ENCODE results near the gene VPS37C.

Gene VPS37C

GRCh38 chr11:61114913-61115312, 46.3 kb downstream of the VPS37C start:
- H3K4me3 ChIP-seq (ENCODE audit: low read depth, low read length) = no peak overlapping the region
- DNase-seq (ENCODE audit: low read depth) = no peak
- in situ Hi-C loops (cut with HindIII; ENCODE audit: low sequenced_read_pairs) = no loop called here
- TF ChIP-seq, protein P1, sequence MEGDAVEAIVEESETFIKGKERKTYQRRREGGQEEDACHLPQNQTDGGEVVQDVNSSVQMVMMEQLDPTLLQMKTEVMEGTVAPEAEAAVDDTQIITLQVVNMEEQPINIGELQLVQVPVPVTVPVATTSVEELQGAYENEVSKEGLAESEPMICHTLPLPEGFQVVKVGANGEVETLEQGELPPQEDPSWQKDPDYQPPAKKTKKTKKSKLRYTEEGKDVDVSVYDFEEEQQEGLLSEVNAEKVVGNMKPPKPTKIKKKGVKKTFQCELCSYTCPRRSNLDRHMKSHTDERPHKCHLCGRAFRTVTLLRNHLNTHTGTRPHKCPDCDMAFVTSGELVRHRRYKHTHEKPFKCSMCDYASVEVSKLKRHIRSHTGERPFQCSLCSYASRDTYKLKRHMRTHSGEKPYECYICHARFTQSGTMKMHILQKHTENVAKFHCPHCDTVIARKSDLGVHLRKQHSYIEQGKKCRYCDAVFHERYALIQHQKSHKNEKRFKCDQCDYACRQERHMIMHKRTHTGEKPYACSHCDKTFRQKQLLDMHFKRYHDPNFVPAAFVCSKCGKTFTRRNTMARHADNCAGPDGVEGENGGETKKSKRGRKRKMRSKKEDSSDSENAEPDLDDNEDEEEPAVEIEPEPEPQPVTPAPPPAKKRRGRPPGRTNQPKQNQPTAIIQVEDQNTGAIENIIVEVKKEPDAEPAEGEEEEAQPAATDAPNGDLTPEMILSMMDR (IDR thresholded peaks at IDR 0.05; ENCODE audit: low read depth, low read length, missing control alignments) = no peak

GRCh38 chr11:61113201-61113600, 48.0 kb downstream of the VPS37C start:
- TF ChIP-seq, protein P1 (IDR thresholded peaks at IDR 0.05; ENCODE audit: low read depth, low read length, missing control alignments) = no peak
- no peak overlapping the region for H3K4me3 ChIP-seq (ENCODE audit: low read depth, low read length)
- in situ Hi-C loops (cut with HindIII; ENCODE audit: low sequenced_read_pairs) = no loop called here
- no peak for DNase-seq (ENCODE audit: low read depth)

- TF ChIP-seq, protein P1 (IDR thresholded peaks at IDR 0.05; ENCODE audit: low read depth, low read length, missing control alignments) = no peak
- no peak overlapping the region for H3K4me3 ChIP-seq (ENCODE audit: low read depth, low read length)
- DNase-seq (ENCODE audit: low read depth) = no peak
- in situ Hi-C loops (cut with HindIII; ENCODE audit: low sequenced_read_pairs) = no loop called here
Measured at GRCh38 chr11:61112575-61112974, 48.7 kb downstream of the VPS37C start.

DNA sequence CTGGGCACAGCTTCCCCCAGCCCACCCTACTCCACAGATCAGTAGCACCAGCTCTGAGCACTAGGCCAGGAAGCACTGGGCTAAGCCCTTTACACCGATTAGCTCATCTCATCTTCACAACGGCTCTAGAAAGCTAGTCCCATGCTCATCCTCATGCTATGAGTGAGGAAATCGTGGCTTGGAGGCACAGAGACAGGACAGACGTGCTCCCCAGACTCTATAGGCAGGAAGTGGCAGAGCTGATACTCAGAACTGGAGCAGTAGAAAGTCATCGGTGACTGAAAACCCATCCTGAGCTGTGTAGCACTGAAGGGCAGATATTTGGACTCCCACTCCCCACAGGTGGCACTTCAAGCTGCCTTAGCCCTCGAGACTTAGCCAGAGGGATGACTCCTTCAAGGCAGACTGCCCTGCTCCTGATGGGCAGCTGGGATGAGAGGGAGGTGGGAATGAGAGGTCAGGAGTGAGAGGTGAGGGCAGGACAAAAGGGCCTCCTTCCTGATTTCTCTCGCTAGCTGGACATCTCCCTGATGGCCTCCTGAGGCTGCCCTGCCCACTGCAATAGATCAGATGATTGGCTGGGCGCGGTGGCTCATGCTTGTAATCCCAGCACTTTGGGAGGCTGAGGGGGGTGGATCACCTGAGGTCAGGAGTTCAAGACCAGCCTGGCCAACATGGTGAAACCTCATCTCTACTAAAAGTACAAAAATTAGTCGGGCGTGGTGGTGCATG, 49.3 kb downstream of the VPS37C start:
- TF ChIP-seq, protein P1 (IDR thresholded peaks at IDR 0.05; ENCODE audit: low read depth, low read length, missing control alignments) = no peak
- in situ Hi-C loops (cut with HindIII; ENCODE audit: low sequenced_read_pairs) = no loop called here
- H3K4me3 ChIP-seq (ENCODE audit: low read depth, low read length) = no peak overlapping the region
- no peak for DNase-seq (ENCODE audit: low read depth)

- TF ChIP-seq, protein P1 (IDR thresholded peaks at IDR 0.05; ENCODE audit: low read depth, low read length, missing control alignments) = no peak
- H3K4me3 ChIP-seq (ENCODE audit: low read depth, low read length) = no peak overlapping the region
- in situ Hi-C loops (cut with HindIII; ENCODE audit: low sequenced_read_pairs) = no loop called here
- no peak for DNase-seq (ENCODE audit: low read depth)
Measured at GRCh38 chr11:61111050-61111435, 50.2 kb downstream of the VPS37C start.

DNA sequence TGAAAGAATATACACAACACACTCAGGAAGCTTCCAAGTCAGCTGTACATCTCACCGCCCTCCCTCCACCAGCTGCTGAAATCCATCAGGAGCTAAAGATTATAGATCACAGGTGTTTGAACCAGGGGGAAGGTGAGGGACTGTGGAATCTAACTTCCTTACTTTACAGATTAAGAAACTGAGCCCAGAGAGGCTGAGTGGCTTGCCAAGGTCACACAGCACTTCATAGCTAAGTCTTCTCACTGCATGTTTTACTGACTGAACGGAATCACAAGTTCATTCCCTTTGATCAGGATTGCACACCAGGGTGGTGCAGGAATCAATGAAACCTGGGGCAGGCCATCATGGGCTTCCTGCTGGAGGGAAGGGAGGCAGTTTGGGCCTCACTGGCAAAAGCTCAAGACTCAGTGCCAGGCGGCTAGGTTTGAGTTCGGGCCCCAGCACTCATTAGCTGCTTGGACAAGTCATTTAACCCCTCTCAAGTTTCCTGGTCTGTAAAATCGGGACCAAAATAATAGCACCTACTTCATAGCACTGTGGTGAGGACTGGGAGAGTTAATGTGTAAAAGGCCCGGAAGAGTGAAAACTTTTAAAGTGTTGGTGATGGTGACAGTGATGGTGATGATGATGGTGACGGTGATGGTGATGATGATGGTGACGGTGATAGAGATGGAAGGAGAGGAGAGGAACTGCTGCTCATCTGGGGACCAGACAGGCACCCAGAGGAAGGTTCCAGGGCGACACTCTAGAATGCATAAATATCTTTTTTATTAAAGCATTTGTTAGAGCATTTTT, 50.8 kb downstream of the VPS37C start:
- TF ChIP-seq, protein P1 (IDR thresholded peaks at IDR 0.05; ENCODE audit: low read depth, low read length, missing control alignments) = no peak
- no peak overlapping the region for H3K4me3 ChIP-seq (ENCODE audit: low read depth, low read length)
- in situ Hi-C loops (cut with HindIII; ENCODE audit: low sequenced_read_pairs) = no loop called here
- no peak for DNase-seq (ENCODE audit: low read depth)
